K562 (cell line): ENCODE data around the gene SH3D21. TPM values are rescaled to one million over a fixed set of nuclear protein-coding genes. Genes with fewer than 3 reads are reported as not detected.

Experiments
- ATAC-seq: fragments of 200-7000 bp; cut with Tn5 transposase; 3 replicates; pipeline ENCODE4 v1.9.1; 2020; ENCODE audit warnings: moderate library complexity
- BruUV-seq: library from RNA; stranded (reverse); fragments of 400-500 nt; replicated peaks from 2 replicates; lab custom pipeline; 2021; lab: Mats Ljungman, UMichigan
- CTCF ChIA-PET: fragments of 300-600 bp; formaldehyde crosslinking; extraction: SDS; loops from one replicate; lab custom pipeline; 2021; ENCODE audit warnings: low intra/inter-chr PET ratio; lab: Yijun Ruan, JAX
- POLR2A ChIA-PET: fragments of 300-600, 350-650 bp; sonication (Branson Sonifier 250); formaldehyde crosslinking; extraction: SDS; loops from one replicate; lab custom pipeline; 2021; ENCODE audit warnings: antibody characterized with exemption, inconsistent platforms; lab: Yijun Ruan, JAX
- DNase-seq, 4 experiments: peaks; one replicate each; pipeline versions ENCODE4 v3.0.0 to v3.0.0-alpha.2; 2011 to 2018; ENCODE audit warnings: low spot score in 3 of 4, mixed read lengths in 3 of 4; ENCODE audit errors: extremely low read depth in 1 of 4
- FAIRE-seq: peaks from 2 replicates; lab custom pipeline; 2011; peaks lifted over from hg19 to GRCh38; lab: Jason Lieb, UNC
- H2AFZ ChIP-seq: 2 replicates; pipeline ENCODE4 v1.6.0; 2011; ENCODE audit warnings: low read depth, low read length, control low read depth, inconsistent platforms
- H3K27ac ChIP-seq: fragments of 200-600 bp; 3 replicates; pipeline ENCODE4 v1.8.0; 2011; ENCODE audit warnings: low read depth, mild to moderate bottlenecking, control low read depth, inconsistent platforms, low read length, moderate library complexity, mixed read lengths; ENCODE audit errors: extremely low read depth
- H3K27me3 ChIP-seq, 2 experiments: fragments of 300-600 bp in 1 of 2; 2 replicates in 1 of 2; 3 replicates in 1 of 2; pipeline versions ENCODE4 v1.6.0 to v1.8.0; 2011; ENCODE audit warnings: inconsistent platforms in 2 of 2, low read length in 2 of 2, mild to moderate bottlenecking in 1 of 2, mixed read lengths in 1 of 2, moderate library complexity in 1 of 2; ENCODE audit not compliant: control insufficient read depth in 2 of 2, insufficient read depth in 2 of 2
- H3K36me3 ChIP-seq: fragments of 300-600 bp; 3 replicates; pipeline ENCODE4 v1.8.0; 2011; ENCODE audit warnings: mild to moderate bottlenecking, low read length, inconsistent platforms; ENCODE audit not compliant: control insufficient read depth, insufficient read depth
- H3K4me1 ChIP-seq, 2 experiments: fragments of 200-600 bp in 1 of 2; replicated peaks in 1 of 2; 2 replicates in 1 of 2; 3 replicates in 1 of 2; pipeline versions ENCODE4 v1.5.1 to v1.8.0; 2011; ENCODE audit warnings: inconsistent platforms in 2 of 2, low read length in 2 of 2, mild to moderate bottlenecking in 1 of 2, mixed read lengths in 1 of 2, moderate library complexity in 1 of 2; ENCODE audit not compliant: control insufficient read depth in 2 of 2, insufficient read depth in 2 of 2
- H3K4me2 ChIP-seq: 2 replicates; pipeline ENCODE4 v1.6.1; 2011; ENCODE audit warnings: low read length, control low read depth, inconsistent platforms, mixed read lengths; ENCODE audit not compliant: insufficient read depth
- H3K4me3 ChIP-seq: fragments of 200-600 bp; sonication (generic), shearing (Covaris generic); 2 replicates; pipeline ENCODE4 v1.5.1; 2016; ENCODE audit warnings: control low read depth, inconsistent platforms
- H3K79me2 ChIP-seq: fragments of 200-600 bp; 3 replicates; pipeline ENCODE4 v1.8.0; 2011; ENCODE audit warnings: low read length, inconsistent platforms; ENCODE audit not compliant: control insufficient read depth, insufficient read depth
- H3K9ac ChIP-seq, 2 experiments: 2 replicates each; pipeline versions ENCODE4 v1.6.0 to v1.6.1; 2011; ENCODE audit warnings: low read depth in 2 of 2, low read length in 2 of 2, control low read depth in 1 of 2, inconsistent platforms in 1 of 2, mild to moderate bottlenecking in 1 of 2, mixed read lengths in 1 of 2; ENCODE audit not compliant: insufficient read depth in 1 of 2
- H3K9me1 ChIP-seq: one replicate; pipeline ENCODE4 v1.6.0; 2011; ENCODE audit warnings: inconsistent platforms, mild to moderate bottlenecking, low read length, moderate library complexity; ENCODE audit not compliant: control insufficient read depth, insufficient read depth
- H3K9me3 ChIP-seq: replicated peaks from 2 replicates; pipeline ENCODE4 v1.5.1; 2011; ENCODE audit warnings: low read depth, low read length, inconsistent platforms; ENCODE audit not compliant: control insufficient read depth, insufficient read depth
- H4K20me1 ChIP-seq: replicated peaks from 2 replicates; pipeline ENCODE4 v1.6.1; 2011; ENCODE audit warnings: low read length, inconsistent platforms, mixed read lengths; ENCODE audit not compliant: control insufficient read depth, insufficient read depth
- ARID2 ChIP-seq: fragments of 450-650 bp; IDR thresholded peaks from 2 replicates; pipeline ENCODE4 v1.6.1; 2017; ENCODE audit warnings: antibody characterized with exemption, mild to moderate bottlenecking
- EP300 ChIP-seq: IDR thresholded peaks from 2 replicates; pipeline ENCODE4 v1.6.1; 2012; ENCODE audit warnings: low read length, improper control_type of control experiment
- ESRRB ChIP-seq: fragments of 250-450 bp; sonication (Bioruptor Pico); IDR thresholded peaks from 2 replicates; pipeline ENCODE4 v1.5.0; 2020; ENCODE audit warnings: mild to moderate bottlenecking, moderate library complexity, borderline replicate concordance
- HSF4 ChIP-seq: fragments of 250-450 bp; sonication (Bioruptor Pico); IDR thresholded peaks from 2 replicates; pipeline ENCODE4 v2.1.2; 2022; ENCODE audit warnings: mild to moderate bottlenecking, moderate library complexity, borderline replicate concordance
- IFI16 ChIP-seq: fragments of 250-450 bp; sonication (Bioruptor Pico); IDR thresholded peaks from 2 replicates; pipeline ENCODE4 v2.1.2; 2022; ENCODE audit warnings: mild to moderate bottlenecking, inconsistent platforms
- MCM3 ChIP-seq: fragments of 450-650 bp; IDR thresholded peaks from 2 replicates; pipeline ENCODE4 v1.6.1; 2016
- MCM7 ChIP-seq, 2 experiments: fragments of 450-650 bp; IDR thresholded peaks; 2 replicates each; pipeline ENCODE4 v1.6.1; 2016 to 2018
- NFIX ChIP-seq: fragments of 250-450 bp; sonication (Bioruptor Pico); IDR thresholded peaks from 2 replicates; pipeline ENCODE4 v1.4.0; 2020; ENCODE audit warnings: low read depth, mild to moderate bottlenecking, moderate library complexity
- POLR2H ChIP-seq: IDR thresholded peaks from 2 replicates; pipeline ENCODE4 v1.6.1; 2016; ENCODE audit warnings: missing genetic modification characterization, low read depth, mild to moderate bottlenecking, control low read depth, missing compliant biosample characterization, moderate library complexity
- SIN3B ChIP-seq: fragments of 450-650 bp; IDR thresholded peaks from 2 replicates; pipeline ENCODE4 v1.6.1; 2017; ENCODE audit warnings: low read depth, mild to moderate bottlenecking, moderate library complexity
- SMARCB1 ChIP-seq: IDR thresholded peaks from 2 replicates; pipeline ENCODE4 v1.6.1; 2011; ENCODE audit warnings: improper control_type of control experiment, low read depth; ENCODE audit not compliant: insufficient read length
- TARDBP ChIP-seq: fragments of 450-650 bp; IDR thresholded peaks from 2 replicates; pipeline ENCODE4 v1.6.1; 2016
- ZNF143 ChIP-seq: sonication (generic); formaldehyde crosslinking; IDR thresholded peaks from 2 replicates; pipeline ENCODE4 v1.9.0; 2022; ENCODE audit warnings: mild to moderate bottlenecking, missing genetic modification reagents
- ZNF644 ChIP-seq: fragments of 200-800 bp; sonication (Bioruptor generic); IDR thresholded peaks from 2 replicates; pipeline ENCODE4 v1.6.1; 2016; ENCODE audit warnings: low read depth, missing genetic modification characterization, missing compliant biosample characterization
- WGBS: fragments of 100-300 bp; shearing (Covaris generic); methylation state at CpG from one replicate; pipeline ENCODE4 v1.1.6; 2016; ENCODE audit warnings: low coverage, mixed read lengths; ENCODE audit not compliant: insufficient coverage; ENCODE audit errors: missing lambda C conversion rate; 5-methylcytosine and 5-hydroxymethylcytosine counted together
- in situ Hi-C: fragments of 300-500 bp; cut with MboI; formaldehyde crosslinking; loops from 4 replicates; pipeline ENCODE4 v1.15.0; 2018; ENCODE audit warnings: inconsistent platforms, mixed read lengths
- intact Hi-C: fragments of 100-400 bp; cut with micrococcal nuclease; formaldehyde crosslinking; loops from 2 replicates; pipeline ENCODE4 v1.14.2; 2022
- polyA plus RNA-seq, 8 experiments: library from polyadenylated mRNA; depleted of rRNA in 4 of 8; stranded (reverse) in 5 of 8; unstranded in 3 of 8; fragments of >200 nt; fragmentation: Nextera tagmentation in 2 of 8; fragmentation: Illumina TruSeq in 1 of 8; extraction: Ambion mirVana in 2 of 8; extraction: Trizol in 1 of 8; gene quantifications; 2 replicates each; pipeline versions ENCODE4 v1.2.1 to v1.2.3, GENCODE V29; 2011 to 2014; ENCODE audit warnings: inconsistent platforms in 1 of 8, missing spikeins in 1 of 8
- total RNA-seq, 7 experiments: library from RNA; depleted of rRNA in 6 of 7; stranded (reverse); fragments of >200 nt in 6 of 7; fragmentation: Illumina TruSeq in 2 of 7; extraction: Trizol in 2 of 7; gene quantifications; 2 replicates each; pipeline versions ENCODE4 v1.2.1 to v1.2.3, GENCODE V29; 2011 to 2021; ENCODE audit warnings: low replicate concordance in 1 of 7
- TF ChIP-seq, protein P1 (sequence below): fragments of 200-600 bp; sonication (generic); IDR thresholded peaks from one replicate; pipeline ENCODE4 v1.6.1; 2012; ENCODE audit warnings: mild to moderate bottlenecking, low read depth, low read length, inconsistent platforms

SH3D21 gene
- total and polyA plus RNA-seq, 9 of the 15 experiments (the other 6 are each of a cell fraction or from before 2014, with no cell fraction given), result 0.01 to 4.7 (median 1.8) TPM

DNA sequence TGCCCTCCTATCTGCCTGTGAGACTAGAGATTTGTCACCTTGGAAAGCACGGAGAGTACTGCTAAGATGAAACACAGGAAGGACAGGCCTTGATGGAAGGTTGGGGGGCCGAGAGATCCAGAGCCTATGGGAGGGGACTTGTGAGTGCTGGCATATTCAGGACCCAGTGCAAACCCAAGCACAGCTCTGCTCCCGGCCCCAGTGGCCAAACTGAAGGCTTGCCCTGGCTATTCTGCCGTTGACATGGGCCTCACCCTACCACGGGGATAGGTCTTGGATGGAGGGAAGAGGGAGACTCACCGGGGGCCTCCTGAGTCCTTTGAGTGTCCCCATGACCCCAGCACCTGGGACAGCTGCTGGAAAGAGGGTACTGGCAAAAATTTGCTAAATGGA lies 21.9 kb downstream of the SH3D21 start:
- peaks cover 22 to 37% of the 10 kb centered on the region in 2 experiments for H3K4me1 ChIP-seq
- H3K4me3 ChIP-seq, result no peak overlapping the region
- in situ Hi-C loops, result no loop called here
- WGBS, result 59% methylated on average over 6 of the region's 6 CpGs
- no TSS peak for BruUV-seq
- H3K79me2 ChIP-seq, result peaks cover 2% of the 10 kb centered on the region; the same call in 1 of the 3 replicates
- ChIA-PET POLR2A (interaction anchor here (0.6 kb wide), 1 partner anchor 9 kb away, joined by 3 read pairs; no protein-coding TSS in a partner anchor), CTCF (no interaction called here)
- intact Hi-C loops, result loop anchor here (10.0 kb wide), 1 partner anchor 443 kb away; the partner anchor contains the start of gene AGO1
- H3K9me1 ChIP-seq, result no peaks in the 10 kb centered on the region
- no peak for ATAC-seq
- H3K27ac ChIP-seq, result no peak overlapping the region
- no peak overlapping the region; the same call in 1 of the 2 replicates for H2AFZ ChIP-seq
- DNase-seq, result no peak
- no peaks in the 10 kb centered on the region for H4K20me1 ChIP-seq
- FAIRE-seq, result no peak
- no peaks in the 10 kb centered on the region for H3K36me3 ChIP-seq
- H3K9ac ChIP-seq, result peak overlapping the region in 1 of 2 experiments; percentile 24; a peak in 1 of 4 replicates
- no peak overlapping the region for H3K4me2 ChIP-seq
- H3K9me3 ChIP-seq, result no peaks in the 10 kb centered on the region
- no peaks in the 10 kb centered on the region for H3K27me3 ChIP-seq
- TF ChIP-seq SMARCB1 (no peak), IFI16 (CRISPR knock-in tag) (no peak), ESRRB (CRISPR knock-in tag) (no peak), TARDBP (no peak), SIN3B (no peak), ZNF644 (no peak), HSF4 (CRISPR knock-in tag) (no peak), EP300 (no peak), MCM7 (IDR thresholded peaks at IDR 0.05) (no peak), MCM3 (no peak), NFIX (CRISPR knock-in tag) (no peak), ZNF143 (no peak), POLR2H (tag) (no peak), ARID2 (no peak)
- TF ChIP-seq, protein P1, sequence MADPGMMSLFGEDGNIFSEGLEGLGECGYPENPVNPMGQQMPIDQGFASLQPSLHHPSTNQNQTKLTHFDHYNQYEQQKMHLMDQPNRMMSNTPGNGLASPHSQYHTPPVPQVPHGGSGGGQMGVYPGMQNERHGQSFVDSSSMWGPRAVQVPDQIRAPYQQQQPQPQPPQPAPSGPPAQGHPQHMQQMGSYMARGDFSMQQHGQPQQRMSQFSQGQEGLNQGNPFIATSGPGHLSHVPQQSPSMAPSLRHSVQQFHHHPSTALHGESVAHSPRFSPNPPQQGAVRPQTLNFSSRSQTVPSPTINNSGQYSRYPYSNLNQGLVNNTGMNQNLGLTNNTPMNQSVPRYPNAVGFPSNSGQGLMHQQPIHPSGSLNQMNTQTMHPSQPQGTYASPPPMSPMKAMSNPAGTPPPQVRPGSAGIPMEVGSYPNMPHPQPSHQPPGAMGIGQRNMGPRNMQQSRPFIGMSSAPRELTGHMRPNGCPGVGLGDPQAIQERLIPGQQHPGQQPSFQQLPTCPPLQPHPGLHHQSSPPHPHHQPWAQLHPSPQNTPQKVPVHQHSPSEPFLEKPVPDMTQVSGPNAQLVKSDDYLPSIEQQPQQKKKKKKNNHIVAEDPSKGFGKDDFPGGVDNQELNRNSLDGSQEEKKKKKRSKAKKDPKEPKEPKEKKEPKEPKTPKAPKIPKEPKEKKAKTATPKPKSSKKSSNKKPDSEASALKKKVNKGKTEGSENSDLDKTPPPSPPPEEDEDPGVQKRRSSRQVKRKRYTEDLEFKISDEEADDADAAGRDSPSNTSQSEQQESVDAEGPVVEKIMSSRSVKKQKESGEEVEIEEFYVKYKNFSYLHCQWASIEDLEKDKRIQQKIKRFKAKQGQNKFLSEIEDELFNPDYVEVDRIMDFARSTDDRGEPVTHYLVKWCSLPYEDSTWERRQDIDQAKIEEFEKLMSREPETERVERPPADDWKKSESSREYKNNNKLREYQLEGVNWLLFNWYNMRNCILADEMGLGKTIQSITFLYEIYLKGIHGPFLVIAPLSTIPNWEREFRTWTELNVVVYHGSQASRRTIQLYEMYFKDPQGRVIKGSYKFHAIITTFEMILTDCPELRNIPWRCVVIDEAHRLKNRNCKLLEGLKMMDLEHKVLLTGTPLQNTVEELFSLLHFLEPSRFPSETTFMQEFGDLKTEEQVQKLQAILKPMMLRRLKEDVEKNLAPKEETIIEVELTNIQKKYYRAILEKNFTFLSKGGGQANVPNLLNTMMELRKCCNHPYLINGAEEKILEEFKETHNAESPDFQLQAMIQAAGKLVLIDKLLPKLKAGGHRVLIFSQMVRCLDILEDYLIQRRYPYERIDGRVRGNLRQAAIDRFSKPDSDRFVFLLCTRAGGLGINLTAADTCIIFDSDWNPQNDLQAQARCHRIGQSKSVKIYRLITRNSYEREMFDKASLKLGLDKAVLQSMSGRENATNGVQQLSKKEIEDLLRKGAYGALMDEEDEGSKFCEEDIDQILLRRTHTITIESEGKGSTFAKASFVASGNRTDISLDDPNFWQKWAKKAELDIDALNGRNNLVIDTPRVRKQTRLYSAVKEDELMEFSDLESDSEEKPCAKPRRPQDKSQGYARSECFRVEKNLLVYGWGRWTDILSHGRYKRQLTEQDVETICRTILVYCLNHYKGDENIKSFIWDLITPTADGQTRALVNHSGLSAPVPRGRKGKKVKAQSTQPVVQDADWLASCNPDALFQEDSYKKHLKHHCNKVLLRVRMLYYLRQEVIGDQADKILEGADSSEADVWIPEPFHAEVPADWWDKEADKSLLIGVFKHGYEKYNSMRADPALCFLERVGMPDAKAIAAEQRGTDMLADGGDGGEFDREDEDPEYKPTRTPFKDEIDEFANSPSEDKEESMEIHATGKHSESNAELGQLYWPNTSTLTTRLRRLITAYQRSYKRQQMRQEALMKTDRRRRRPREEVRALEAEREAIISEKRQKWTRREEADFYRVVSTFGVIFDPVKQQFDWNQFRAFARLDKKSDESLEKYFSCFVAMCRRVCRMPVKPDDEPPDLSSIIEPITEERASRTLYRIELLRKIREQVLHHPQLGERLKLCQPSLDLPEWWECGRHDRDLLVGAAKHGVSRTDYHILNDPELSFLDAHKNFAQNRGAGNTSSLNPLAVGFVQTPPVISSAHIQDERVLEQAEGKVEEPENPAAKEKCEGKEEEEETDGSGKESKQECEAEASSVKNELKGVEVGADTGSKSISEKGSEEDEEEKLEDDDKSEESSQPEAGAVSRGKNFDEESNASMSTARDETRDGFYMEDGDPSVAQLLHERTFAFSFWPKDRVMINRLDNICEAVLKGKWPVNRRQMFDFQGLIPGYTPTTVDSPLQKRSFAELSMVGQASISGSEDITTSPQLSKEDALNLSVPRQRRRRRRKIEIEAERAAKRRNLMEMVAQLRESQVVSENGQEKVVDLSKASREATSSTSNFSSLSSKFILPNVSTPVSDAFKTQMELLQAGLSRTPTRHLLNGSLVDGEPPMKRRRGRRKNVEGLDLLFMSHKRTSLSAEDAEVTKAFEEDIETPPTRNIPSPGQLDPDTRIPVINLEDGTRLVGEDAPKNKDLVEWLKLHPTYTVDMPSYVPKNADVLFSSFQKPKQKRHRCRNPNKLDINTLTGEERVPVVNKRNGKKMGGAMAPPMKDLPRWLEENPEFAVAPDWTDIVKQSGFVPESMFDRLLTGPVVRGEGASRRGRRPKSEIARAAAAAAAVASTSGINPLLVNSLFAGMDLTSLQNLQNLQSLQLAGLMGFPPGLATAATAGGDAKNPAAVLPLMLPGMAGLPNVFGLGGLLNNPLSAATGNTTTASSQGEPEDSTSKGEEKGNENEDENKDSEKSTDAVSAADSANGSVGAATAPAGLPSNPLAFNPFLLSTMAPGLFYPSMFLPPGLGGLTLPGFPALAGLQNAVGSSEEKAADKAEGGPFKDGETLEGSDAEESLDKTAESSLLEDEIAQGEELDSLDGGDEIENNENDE, result no peak
